Measurements from ENCODE around the gene THADA. TPM values are rescaled to one million over a fixed set of nuclear protein-coding genes. Genes with fewer than 3 reads are reported as not detected.

THADA gene
- total RNA-seq, 1 experiment from 2014 or later = 27.5 TPM

- no peak for TF ChIP-seq ZNF532 (CRISPR knock-in tag; IDR thresholded peaks at IDR 0.05; ENCODE audit: borderline replicate concordance)
- no peak for TF ChIP-seq JAZF1 (CRISPR knock-in tag; IDR thresholded peaks at IDR 0.05)
- no peak for TF ChIP-seq STAT6 (CRISPR knock-in tag; conservative IDR thresholded peaks at IDR 0.05; ENCODE audit: low read depth)
- TF ChIP-seq ELF4 (CRISPR knock-in tag; IDR thresholded peaks at IDR 0.05; ENCODE audit: low read depth) = no peak
- TF ChIP-seq ATF6 (CRISPR knock-in tag; IDR thresholded peaks at IDR 0.05) = no peak
- TF ChIP-seq SMAD3 (CRISPR knock-in tag; IDR thresholded peaks at IDR 0.05; ENCODE audit: borderline replicate concordance) = no peak
- TF ChIP-seq ZBTB21 (CRISPR knock-in tag; IDR thresholded peaks at IDR 0.05; ENCODE audit: borderline replicate concordance) = no peak
- no peak for TF ChIP-seq PRRX2 (CRISPR knock-in tag; IDR thresholded peaks at IDR 0.05)
- TF ChIP-seq CBFB (CRISPR knock-in tag; IDR thresholded peaks at IDR 0.05; ENCODE audit: low read depth) = no peak
- no peak for TF ChIP-seq USF2 (CRISPR knock-in tag; IDR thresholded peaks at IDR 0.05)
- TF ChIP-seq ZNF671 (CRISPR knock-in tag; IDR thresholded peaks at IDR 0.05) = no peak
- no peak for TF ChIP-seq JUN (CRISPR knock-in tag; IDR thresholded peaks at IDR 0.05)
Measured at GRCh38 chr2:43475922-43476321, 119.9 kb downstream of the THADA start (continued).

- ChIA-PET POLR2A (no interaction called here), CTCF (interaction anchor here (0.6 to 1.0 kb wide), 3 partner anchors 10 to 340 kb away, joined by 4 to 5 read pairs (median 4); no protein-coding TSS in a partner anchor)
- Mint-ChIP-seq H3K36me3 (no peaks in the 10 kb centered on the region), H3K4me3 (no peak overlapping the region), H3K9me3 (no peaks in the 10 kb centered on the region), H3K27me3 (ENCODE audit: low read depth) (no peaks in the 10 kb centered on the region), H3K4me1 (no peaks in the 10 kb centered on the region), H3K27ac (no peak overlapping the region)
- DNase-seq (ENCODE audit: low spot score) (no peak), ATAC-seq (no peak)
- TF ChIP-seq ZNF219 (CRISPR knock-in tag; IDR thresholded peaks at IDR 0.05; ENCODE audit: borderline replicate concordance) = no peak
- TF ChIP-seq ERG (CRISPR knock-in tag; IDR thresholded peaks at IDR 0.05) = no peak
- TF ChIP-seq FOXK1 (CRISPR knock-in tag; IDR thresholded peaks at IDR 0.05) = no peak
- TF ChIP-seq ZNF121 (CRISPR knock-in tag; IDR thresholded peaks at IDR 0.05) = no peak
- no peak for TF ChIP-seq ZNF263 (CRISPR knock-in tag; IDR thresholded peaks at IDR 0.05; ENCODE audit: low read depth)
- TF ChIP-seq ZSCAN18 (CRISPR knock-in tag; IDR thresholded peaks at IDR 0.05) = no peak
- TF ChIP-seq CDX4 (CRISPR knock-in tag; IDR thresholded peaks at IDR 0.05; ENCODE audit: borderline replicate concordance) = no peak
Measured at GRCh38 chr2:43475137-43475846, 120.5 kb downstream of the THADA start.
